KMS-11 (cell line): ENCODE results near the gene RAI1.

Source experiments
- H2AFZ ChIP-seq: fragments of 200-600 bp; sonication (generic); 2 replicates; pipeline ENCODE4 v1.6.1; 2016; ENCODE audit warnings: antibody characterized with exemption, mixed run types, low read depth
- H3K27ac ChIP-seq: fragments of 200-600 bp; sonication (generic); 2 replicates; pipeline ENCODE4 v1.6.1; 2016; ENCODE audit warnings: mild to moderate bottlenecking, mixed run types
- H3K27me3 ChIP-seq: fragments of 200-600 bp; sonication (generic); 2 replicates; pipeline ENCODE4 v1.6.1; 2017; ENCODE audit warnings: mild to moderate bottlenecking, low read depth, mixed run types, moderate library complexity; ENCODE audit not compliant: insufficient read depth
- H3K36me3 ChIP-seq: fragments of 200-600 bp; sonication (generic); 2 replicates; pipeline ENCODE4 v1.6.1; 2017; ENCODE audit warnings: mild to moderate bottlenecking, mixed run types; ENCODE audit not compliant: insufficient read depth
- H3K4me1 ChIP-seq: fragments of 200-600 bp; sonication (generic); 2 replicates; pipeline ENCODE4 v1.6.1; 2016; ENCODE audit warnings: mild to moderate bottlenecking, low read depth, mixed run types; ENCODE audit not compliant: poor library complexity, severe bottlenecking
- H3K4me2 ChIP-seq: fragments of 200-600 bp; sonication (generic); 2 replicates; pipeline ENCODE4 v1.7.0; 2016; ENCODE audit warnings: mild to moderate bottlenecking, mixed run types
- H3K4me3 ChIP-seq: fragments of 200-600 bp; sonication (generic); IDR thresholded peaks from 2 replicates; pipeline ENCODE4 v1.6.1; 2017; ENCODE audit warnings: low read depth, low read length, mixed read lengths; ENCODE audit not compliant: insufficient read depth
- H3K79me2 ChIP-seq: fragments of 200-600 bp; sonication (generic); 2 replicates; pipeline ENCODE4 v1.6.1; 2016; ENCODE audit warnings: low read depth, mixed run types; ENCODE audit not compliant: insufficient read depth
- H3K9ac ChIP-seq: fragments of 200-600 bp; sonication (generic); 2 replicates; pipeline ENCODE4 v1.6.1; 2016; ENCODE audit warnings: mild to moderate bottlenecking, mixed run types
- H4K20me1 ChIP-seq: fragments of 200-600 bp; sonication (generic); 2 replicates; pipeline ENCODE4 v1.6.1; 2016; ENCODE audit warnings: mild to moderate bottlenecking, mixed run types; ENCODE audit not compliant: insufficient read depth
- CTCF ChIP-seq: fragments of 200-600 bp; sonication (generic); conservative IDR thresholded peaks from 2 replicates; pipeline ENCODE4 v1.6.1; 2017; ENCODE audit warnings: low read depth, mild to moderate bottlenecking, antibody characterized with exemption, low read length, moderate library complexity, mixed read lengths

The RAI1 gene

GRCh38 chr17:17849845-17850373 lies 168.7 kb downstream of the RAI1 start:
- Histone ChIP-seq H3K4me3 (no peak overlapping the region), H3K36me3 (no peaks in the 10 kb centered on the region), H2AFZ (no peak overlapping the region), H3K79me2 (no peaks in the 10 kb centered on the region), H3K4me2 (peak overlapping the region; percentile 57), H3K4me1 (peaks cover 51% of the 10 kb centered on the region), H4K20me1 (no peaks in the 10 kb centered on the region), H3K27ac (peak overlapping the region; percentile 58), H3K27me3 (no peaks in the 10 kb centered on the region), H3K9ac (no peak overlapping the region)
- TF ChIP-seq CTCF, result no peak

GRCh38 chr17:17851103-17852002 lies 170.1 kb downstream of the RAI1 start:
- H3K4me2 ChIP-seq, result peak overlapping the region; percentile 57; the same call in 1 of the 2 replicates
- TF ChIP-seq CTCF, result no peak
- H2AFZ ChIP-seq, result no peak overlapping the region
- no peaks in the 10 kb centered on the region for H4K20me1 ChIP-seq
- peaks cover 64% of the 10 kb centered on the region for H3K4me1 ChIP-seq
- H3K79me2 ChIP-seq, result no peaks in the 10 kb centered on the region
- no peak overlapping the region for H3K27ac ChIP-seq
- no peaks in the 10 kb centered on the region for H3K27me3 ChIP-seq
- H3K9ac ChIP-seq, result no peak overlapping the region
- H3K4me3 ChIP-seq, result no peak overlapping the region
- H3K36me3 ChIP-seq, result no peaks in the 10 kb centered on the region

- H3K4me3 ChIP-seq, result no peak overlapping the region
- no peak for TF ChIP-seq CTCF
- no peaks in the 10 kb centered on the region for H3K79me2 ChIP-seq
- no peaks in the 10 kb centered on the region for H3K27me3 ChIP-seq
- no peak overlapping the region for H3K4me2 ChIP-seq
- peaks cover 75% of the 10 kb centered on the region for H3K4me1 ChIP-seq
- H2AFZ ChIP-seq, result no peak overlapping the region
- H3K36me3 ChIP-seq, result no peaks in the 10 kb centered on the region
- no peak overlapping the region for H3K9ac ChIP-seq
- no peak overlapping the region for H3K27ac ChIP-seq
- H4K20me1 ChIP-seq, result no peaks in the 10 kb centered on the region
Observed at GRCh38 chr17:17852930-17853329, 171.7 kb downstream of the RAI1 start.

GRCh38 chr17:17853811-17854447 lies 172.7 kb downstream of the RAI1 start:
- H3K4me1 ChIP-seq, result peaks cover 66% of the 10 kb centered on the region
- H4K20me1 ChIP-seq, result no peaks in the 10 kb centered on the region
- H2AFZ ChIP-seq, result no peak overlapping the region
- no peak overlapping the region for H3K9ac ChIP-seq
- H3K4me3 ChIP-seq, result no peak overlapping the region
- H3K27ac ChIP-seq, result no peak overlapping the region
- H3K79me2 ChIP-seq, result no peaks in the 10 kb centered on the region
- H3K4me2 ChIP-seq, result no peak overlapping the region
- no peaks in the 10 kb centered on the region for H3K36me3 ChIP-seq
- H3K27me3 ChIP-seq, result no peaks in the 10 kb centered on the region
- no peak for TF ChIP-seq CTCF
